ENCODE results near the gene ZCCHC14.
"Not testable (repeated sequence)": the region's sequence is repeated elsewhere in the genome, so short reads cannot be mapped to it uniquely, and the experiment has no call there.

ZCCHC14 gene

DNA sequence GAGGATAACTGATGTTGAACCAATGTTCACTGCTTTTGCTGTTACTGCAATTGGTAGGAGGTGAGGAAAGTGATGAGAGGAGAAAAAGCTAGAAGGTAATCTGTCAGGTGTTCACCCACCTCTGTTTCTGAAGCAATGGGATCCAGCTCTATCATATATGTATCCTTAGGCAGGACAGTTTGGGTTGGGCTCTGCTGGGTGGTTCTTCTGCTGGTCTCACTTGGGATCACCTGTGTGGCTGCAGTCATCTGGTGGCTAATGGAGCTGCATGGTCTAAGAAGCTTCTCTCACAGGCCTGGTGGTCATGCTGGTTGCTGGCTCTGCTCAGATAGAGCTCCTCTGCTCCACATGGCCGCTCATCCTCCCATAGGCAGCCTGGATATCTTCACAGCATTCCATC, 40.2 kb upstream of the ZCCHC14 start:
- TF ChIP-seq CTCF (conservative IDR thresholded peaks at IDR 0.05) (no peak), ZFX (IDR thresholded peaks at IDR 0.05) (no peak)
- H3K27ac ChIP-seq, result no peak overlapping the region

DNA sequence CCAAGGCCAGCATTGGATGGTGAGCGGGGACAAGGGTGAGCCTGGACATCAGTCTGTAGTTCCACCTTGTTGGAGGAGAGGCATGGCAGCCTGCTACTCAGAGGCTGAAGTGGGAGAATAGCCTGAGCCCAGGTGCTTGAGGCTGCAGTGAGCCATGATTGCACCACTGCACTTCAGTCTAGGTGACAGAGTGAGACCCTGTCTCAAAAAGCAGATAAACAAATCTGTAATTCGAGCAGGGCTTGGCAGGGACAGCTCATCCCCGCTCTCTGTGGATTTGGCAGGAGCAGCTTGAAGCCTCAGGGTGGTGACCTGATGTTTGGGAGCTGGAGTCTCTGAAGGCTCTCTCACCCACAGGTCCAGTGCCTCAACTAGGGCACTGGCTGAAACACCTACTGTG, 38.6 kb upstream of the ZCCHC14 start:
- TF ChIP-seq CTCF (conservative IDR thresholded peaks at IDR 0.05), result no peak
- TF ChIP-seq ZFX (IDR thresholded peaks at IDR 0.05), result no peak
- no peak overlapping the region for H3K27ac ChIP-seq

DNA sequence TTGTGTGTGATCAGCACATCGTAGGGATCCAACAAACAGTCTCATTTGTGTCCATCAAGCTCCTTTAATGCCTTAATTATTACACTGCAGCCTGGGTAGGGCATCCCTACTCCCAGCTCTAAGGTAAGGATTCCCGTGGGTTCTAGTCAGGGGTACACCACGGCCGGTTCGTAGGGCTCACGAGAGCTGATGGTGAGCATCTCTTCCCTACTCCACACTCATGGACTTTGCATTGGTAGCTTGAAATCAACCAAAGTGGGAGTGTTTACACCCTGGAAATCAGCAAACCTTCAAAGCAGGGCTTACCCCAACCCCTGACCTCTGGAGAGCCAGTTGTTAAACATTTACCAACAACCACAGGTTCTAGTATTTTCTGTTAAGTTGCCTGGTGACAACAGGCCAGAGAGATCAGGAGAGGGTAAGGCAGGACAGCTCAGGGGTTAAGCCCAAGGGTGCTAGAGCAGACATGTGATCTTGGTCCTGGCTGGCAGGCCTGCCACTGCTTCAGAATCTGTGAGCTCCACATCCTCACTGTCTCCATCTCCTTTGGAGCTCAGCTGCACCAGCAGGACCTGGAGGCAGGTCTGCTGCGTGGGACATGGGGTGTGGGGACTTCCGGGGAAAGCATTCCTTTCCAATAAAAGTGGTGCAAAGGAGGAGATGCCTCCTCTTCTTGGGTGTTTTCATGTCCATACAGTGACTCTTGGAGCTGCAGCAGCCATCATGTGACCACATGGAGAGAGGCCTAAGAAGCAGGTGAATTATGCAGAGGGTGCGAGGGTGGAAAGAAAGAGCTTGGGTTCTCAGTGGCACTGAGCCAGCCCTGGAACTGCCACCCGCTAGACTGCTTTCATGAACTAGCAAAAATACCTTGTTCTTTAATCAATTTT, 36.1 kb upstream of the ZCCHC14 start:
- H3K27ac ChIP-seq, result no peak overlapping the region
- TF ChIP-seq CTCF (conservative IDR thresholded peaks at IDR 0.05) (no peak), ZFX (IDR thresholded peaks at IDR 0.05) (no peak)

DNA sequence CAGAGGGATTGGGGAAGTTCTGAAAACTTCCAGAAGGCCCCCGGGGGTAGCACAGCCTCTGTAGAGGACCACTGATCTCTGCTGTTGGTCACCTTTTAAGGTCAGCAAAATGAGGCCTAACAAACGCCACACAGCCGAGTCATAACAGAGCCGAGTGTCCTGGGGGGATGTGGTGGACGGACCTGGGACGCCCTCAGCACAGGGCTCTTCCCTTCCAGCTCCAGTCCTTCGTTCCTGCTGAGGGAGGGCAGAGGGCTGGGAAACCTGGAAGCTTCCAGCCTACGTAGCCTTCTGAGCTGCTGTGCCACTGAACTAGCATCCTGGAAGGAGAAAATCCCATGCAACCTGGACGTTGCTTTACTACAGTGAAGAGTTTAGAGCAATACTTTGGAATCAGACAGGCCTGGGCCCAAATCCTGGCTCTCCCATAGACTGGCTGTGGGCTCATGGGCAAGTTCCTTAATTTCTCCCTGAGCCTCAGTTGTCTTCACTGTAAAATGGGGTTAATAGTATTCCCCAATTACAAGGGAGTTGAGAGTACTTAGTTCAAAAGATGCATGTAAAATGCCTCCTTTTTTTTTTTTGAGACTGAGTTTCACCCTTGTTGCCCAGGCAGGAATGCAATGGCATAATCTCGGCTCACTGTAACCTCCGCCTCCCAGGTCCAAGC, 34.4 kb upstream of the ZCCHC14 start:
- TF ChIP-seq ZFX (IDR thresholded peaks at IDR 0.05) (no peak), CTCF (conservative IDR thresholded peaks at IDR 0.05) (no peak)
- H3K27ac ChIP-seq, result no peak overlapping the region

- H3K27ac ChIP-seq, result no peak overlapping the region
- no peak for TF ChIP-seq ZFX (IDR thresholded peaks at IDR 0.05)
- TF ChIP-seq CTCF (conservative IDR thresholded peaks at IDR 0.05), result no peak
These were observed 33.6 kb upstream of the ZCCHC14 start for GRCh38 chr16:87526238-87526947.

GRCh38 chr16:87525352-87525751, 32.5 kb upstream of the ZCCHC14 start:
- TF ChIP-seq CTCF (conservative IDR thresholded peaks at IDR 0.05) (no peak), ZFX (IDR thresholded peaks at IDR 0.05) (no peak)
- no peak overlapping the region for H3K27ac ChIP-seq

DNA sequence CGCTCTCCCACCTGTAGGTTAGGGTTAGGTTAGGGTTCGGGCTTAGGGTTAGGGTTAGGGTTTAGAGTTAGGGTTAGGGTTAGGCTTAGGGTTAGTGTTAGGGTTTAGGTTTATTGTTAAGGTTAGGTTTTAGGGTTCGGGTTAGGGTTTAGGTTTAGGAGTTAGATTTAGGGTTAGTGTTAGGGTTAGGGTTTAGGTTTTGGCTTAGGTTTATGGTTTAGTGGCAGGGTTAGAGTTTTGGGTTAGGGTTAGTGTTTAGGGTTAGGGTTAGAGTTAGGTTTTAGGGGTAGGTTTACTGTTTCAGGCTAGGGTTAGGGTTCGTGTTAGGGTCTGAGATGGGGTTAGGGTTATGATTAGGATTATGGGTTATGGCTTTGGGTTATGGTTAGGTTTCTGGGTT, 31.6 kb upstream of the ZCCHC14 start:
- no peak overlapping the region for H3K27ac ChIP-seq
- no peak for TF ChIP-seq CTCF (conservative IDR thresholded peaks at IDR 0.05)
- no peak for TF ChIP-seq ZFX (IDR thresholded peaks at IDR 0.05)

- not testable (repeated sequence) for H3K27ac ChIP-seq
These were observed 30.8 kb upstream of the ZCCHC14 start for GRCh38 chr16:87523605-87524004.

- H3K27ac ChIP-seq, result not testable (repeated sequence)
These were observed 28.9 kb upstream of the ZCCHC14 start for GRCh38 chr16:87521764-87522163.

- not testable (repeated sequence) for H3K27ac ChIP-seq
These were observed 26.3 kb upstream of the ZCCHC14 start for GRCh38 chr16:87519170-87519569.
